NCI-H1105 treated with DMSO at 0.1 percent for 48 hours (cell line): ENCODE measurements around the gene CBFA2T3.
"Not testable (repeated sequence)": the region's sequence is repeated elsewhere in the genome, so short reads cannot be mapped to it uniquely, and the experiment has no call there.

Source experiments
- DNase-seq: peaks from one replicate; lab custom pipeline; 2025; lab: John Stamatoyannopoulos, UW

The CBFA2T3 gene

GRCh38 chr16:88909431-88910210 lies 67.4 kb downstream of the CBFA2T3 start:
- DNase-seq: no peak

GRCh38 chr16:88908307-88908706 lies 68.7 kb downstream of the CBFA2T3 start:
- DNase-seq: no peak

GRCh38 chr16:88907768-88908167 lies 69.2 kb downstream of the CBFA2T3 start:
- DNase-seq: no peak

GRCh38 chr16:88906535-88907105 lies 70.4 kb downstream of the CBFA2T3 start:
- DNase-seq: no peak

- DNase-seq: no peak
These were observed 71.0 kb downstream of the CBFA2T3 start for GRCh38 chr16:88906020-88906419.

- no peak for DNase-seq
These were observed 71.4 kb downstream of the CBFA2T3 start for GRCh38 chr16:88905563-88905962.

GRCh38 chr16:88904676-88905365 lies 72.2 kb downstream of the CBFA2T3 start:
- DNase-seq: no peak

- no peak for DNase-seq
These were observed 73.7 kb downstream of the CBFA2T3 start for GRCh38 chr16:88903267-88903666.

- DNase-seq: no peak
These were observed 74.3 kb downstream of the CBFA2T3 start for GRCh38 chr16:88902744-88903143.

- no peak for DNase-seq
These were observed 75.2 kb downstream of the CBFA2T3 start for GRCh38 chr16:88901718-88902337.

- DNase-seq: no peak
These were observed 76.3 kb downstream of the CBFA2T3 start for GRCh38 chr16:88900662-88901052.

GRCh38 chr16:88899901-88900661 lies 76.9 kb downstream of the CBFA2T3 start:
- DNase-seq: no peak

GRCh38 chr16:88897696-88898425 lies 79.1 kb downstream of the CBFA2T3 start:
- DNase-seq: no peak

- DNase-seq: no peak
These were observed 80.6 kb downstream of the CBFA2T3 start for GRCh38 chr16:88896238-88897070.

GRCh38 chr16:88895335-88895734 lies 81.7 kb downstream of the CBFA2T3 start:
- no peak for DNase-seq

- DNase-seq: no peak
These were observed 82.2 kb downstream of the CBFA2T3 start for GRCh38 chr16:88894681-88895300.

GRCh38 chr16:88894266-88894665 lies 82.7 kb downstream of the CBFA2T3 start:
- not testable (repeated sequence) for DNase-seq

- no peak for DNase-seq
These were observed 83.7 kb downstream of the CBFA2T3 start for GRCh38 chr16:88893127-88893968.

- no peak for DNase-seq
These were observed 84.9 kb downstream of the CBFA2T3 start for GRCh38 chr16:88892065-88892464.
